Endothelial cell of umbilical vein (primary cell): ENCODE measurements around the gene ARHGEF26.

ENCODE experiments used
- CTCF ChIP-seq, 2 donors: IDR thresholded peaks; 1 replicate in 1 of 2; 2 replicates in 1 of 2; pipeline ENCODE4 v1.5.1; 2011; ENCODE audit warnings: low read length in 2 of 2, mild to moderate bottlenecking in 2 of 2, moderate library complexity in 2 of 2, control low read depth in 1 of 2, inconsistent platforms in 1 of 2, low read depth in 1 of 2; ENCODE audit not compliant: insufficient read depth in 1 of 2; ENCODE audit errors: extremely low read depth in 1 of 2
- EZH2 ChIP-seq: IDR thresholded peaks from 2 replicates; pipeline ENCODE4 v1.6.1; 2012; ENCODE audit warnings: borderline replicate concordance, low read depth, mild to moderate bottlenecking, moderate library complexity, low read length, inconsistent platforms; ENCODE audit not compliant: severe bottlenecking
- FOS ChIP-seq: IDR thresholded peaks from 2 replicates; pipeline ENCODE4 v1.6.1; 2011; ENCODE audit warnings: mild to moderate bottlenecking, low read length, moderate library complexity, borderline replicate concordance; ENCODE audit not compliant: insufficient read depth
- GATA2 ChIP-seq: IDR thresholded peaks from 2 replicates; pipeline ENCODE4 v1.7.0; 2011; ENCODE audit warnings: low read depth, mild to moderate bottlenecking, moderate library complexity, mixed read lengths, low read length; ENCODE audit not compliant: insufficient read length, insufficient read depth
- MAX ChIP-seq: IDR thresholded peaks from 2 replicates; pipeline ENCODE4 v1.6.1; 2011; ENCODE audit not compliant: insufficient read depth, insufficient read length
- MYC ChIP-seq: IDR thresholded peaks from one replicate; pipeline ENCODE4 v1.6.1; 2011; ENCODE audit warnings: mild to moderate bottlenecking, low read depth, low read length
- POLR2A ChIP-seq: IDR thresholded peaks from 2 replicates; pipeline ENCODE4 v1.6.1; 2012; ENCODE audit warnings: low read depth, mild to moderate bottlenecking, control low read depth, low read length
- POLR2AphosphoS5 ChIP-seq: IDR thresholded peaks from 2 replicates; pipeline ENCODE4 v1.6.1; 2012; ENCODE audit warnings: low read depth, mild to moderate bottlenecking, control low read depth, low read length, moderate library complexity; ENCODE audit not compliant: insufficient read depth

- no peak for TF ChIP-seq CTCF (IDR thresholded peaks at IDR 0.05; ENCODE audit: extremely low read depth in 1 of 2, insufficient read depth in 1 of 2, low read depth in 1 of 2, low read length in 2 of 2)
- TF ChIP-seq POLR2AphosphoS5: no peak
- no peak for TF ChIP-seq MAX
- no peak for TF ChIP-seq MYC
- TF ChIP-seq POLR2A: no peak
- no peak for TF ChIP-seq GATA2
- no peak for TF ChIP-seq FOS
- TF ChIP-seq EZH2: no peak
Observed at GRCh38 chr3:154192225-154192624, 71.0 kb downstream of the ARHGEF26 start.
